GM19099 (cell line): ENCODE measurements around the gene PTBP2.

Experiments
- POLR2A ChIP-seq: IDR thresholded peaks from 3 replicates; pipeline ENCODE4 v1.6.1; 2011; ENCODE audit warnings: low read depth; ENCODE audit not compliant: insufficient read length; ENCODE audit errors: extremely low read depth

PTBP2 gene

DNA sequence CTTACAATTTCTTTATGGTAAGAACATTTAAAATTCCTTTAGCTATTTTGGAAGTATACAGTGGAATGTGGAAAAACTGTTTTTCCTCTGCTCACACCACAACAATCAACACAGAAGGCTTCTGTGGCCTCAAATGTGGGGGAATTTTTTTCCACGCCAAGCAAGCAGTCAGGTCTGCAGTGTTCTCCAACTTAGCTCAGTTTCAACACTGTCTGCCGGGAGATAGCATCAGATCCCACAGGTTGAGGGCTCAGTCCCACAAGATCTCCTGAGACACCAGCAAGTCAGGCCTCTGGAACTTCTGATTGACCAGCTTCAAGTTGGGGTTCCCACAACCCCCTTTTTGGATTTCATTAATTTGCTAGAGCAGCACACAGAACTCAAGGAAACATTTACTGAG is 50.3 kb downstream of the PTBP2 start:
- no peak for TF ChIP-seq POLR2A

DNA sequence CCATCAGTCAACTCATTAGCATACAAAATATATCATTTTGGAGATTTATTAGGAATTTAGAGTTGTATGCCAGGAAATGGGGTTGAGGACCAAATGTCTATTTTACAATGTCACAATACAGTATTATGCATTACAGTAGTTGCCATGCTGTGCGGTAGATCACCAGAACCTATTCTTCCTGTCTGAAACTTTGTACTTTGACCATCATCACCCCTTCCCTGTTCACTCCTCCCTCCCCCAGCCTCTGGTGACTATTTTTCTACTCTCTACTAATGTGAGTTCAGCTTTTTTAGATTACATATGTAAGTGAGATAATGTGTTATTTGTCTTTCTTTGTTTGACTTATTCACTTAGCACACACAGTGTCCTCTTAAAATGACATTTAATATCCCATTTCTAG is 50.8 kb downstream of the PTBP2 start:
- no peak for TF ChIP-seq POLR2A

DNA sequence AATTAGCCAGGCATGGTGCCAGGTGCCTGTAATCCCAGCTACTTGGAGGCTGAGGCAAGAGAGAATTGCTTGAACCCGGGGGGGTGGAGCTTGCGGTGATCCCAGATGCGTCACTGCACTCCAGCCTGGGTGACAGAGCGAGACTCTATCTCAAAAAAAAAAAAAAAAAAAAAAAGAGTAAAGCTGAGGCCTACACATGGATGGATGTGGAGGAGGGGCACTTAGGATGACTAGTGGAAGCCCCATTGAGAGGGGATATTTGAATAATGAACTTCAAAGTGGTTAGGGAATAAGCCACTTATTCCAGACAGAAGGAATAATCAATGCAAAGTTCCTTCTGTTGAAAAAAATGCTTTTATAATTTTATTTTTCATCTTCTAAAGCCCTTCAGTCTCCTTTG is 51.4 kb downstream of the PTBP2 start:
- no peak for TF ChIP-seq POLR2A

DNA sequence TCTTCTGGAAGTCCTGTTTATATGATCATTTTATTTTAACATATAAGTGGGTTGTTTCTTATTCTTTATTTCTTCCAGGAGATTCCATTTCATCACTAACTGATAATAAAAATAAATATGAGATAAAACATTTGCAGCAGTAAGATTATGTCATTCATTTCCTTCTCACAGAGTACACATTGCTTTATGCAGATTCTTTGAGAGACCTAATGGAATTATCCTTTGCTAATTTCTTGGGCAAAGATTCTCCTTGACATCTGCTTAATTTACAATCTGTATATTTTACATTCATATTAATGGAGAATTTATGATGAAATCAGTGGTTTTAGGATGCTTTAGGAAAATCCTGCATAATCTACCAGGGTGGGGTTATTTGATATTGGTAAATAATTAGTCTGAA is 60.6 kb downstream of the PTBP2 start:
- TF ChIP-seq POLR2A: no peak

DNA sequence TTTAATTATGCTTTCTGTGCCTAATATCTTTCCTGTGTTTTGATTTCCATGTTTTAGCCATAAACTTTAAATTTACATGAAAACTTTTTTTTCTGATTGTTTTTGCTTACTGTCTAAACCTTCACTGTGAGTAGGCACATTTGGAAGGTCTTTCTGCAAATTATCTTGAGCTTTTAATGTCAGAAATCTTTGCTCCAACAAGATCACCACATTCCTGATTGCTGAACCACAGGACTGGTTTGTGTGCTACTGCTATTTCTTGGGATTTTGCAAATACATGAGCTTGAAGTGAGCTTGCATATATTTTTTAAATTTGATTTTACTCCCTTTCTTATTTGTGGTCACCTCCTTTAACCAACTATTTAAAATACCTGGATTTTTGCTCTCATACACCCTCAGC is 61.3 kb downstream of the PTBP2 start:
- TF ChIP-seq POLR2A: no peak

DNA sequence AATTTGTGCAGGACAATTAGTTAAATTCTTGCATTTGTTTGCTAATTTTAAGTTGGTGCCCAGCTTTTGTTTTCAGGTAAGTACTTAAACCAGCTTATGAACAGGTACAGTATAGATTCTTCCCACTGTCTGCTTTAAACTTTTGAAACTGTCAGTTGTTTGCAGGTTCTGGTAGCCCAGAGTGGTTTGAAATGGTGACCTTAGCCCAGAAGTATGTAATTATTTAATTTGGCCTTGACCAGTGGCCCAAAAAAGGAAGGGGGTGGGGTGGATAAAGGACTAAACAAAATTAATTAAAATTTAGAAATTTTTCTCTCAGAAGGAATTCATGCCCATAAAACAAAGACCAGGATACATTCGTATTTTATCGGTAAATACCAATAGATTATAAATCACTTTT is 69.0 kb downstream of the PTBP2 start:
- no peak for TF ChIP-seq POLR2A

DNA sequence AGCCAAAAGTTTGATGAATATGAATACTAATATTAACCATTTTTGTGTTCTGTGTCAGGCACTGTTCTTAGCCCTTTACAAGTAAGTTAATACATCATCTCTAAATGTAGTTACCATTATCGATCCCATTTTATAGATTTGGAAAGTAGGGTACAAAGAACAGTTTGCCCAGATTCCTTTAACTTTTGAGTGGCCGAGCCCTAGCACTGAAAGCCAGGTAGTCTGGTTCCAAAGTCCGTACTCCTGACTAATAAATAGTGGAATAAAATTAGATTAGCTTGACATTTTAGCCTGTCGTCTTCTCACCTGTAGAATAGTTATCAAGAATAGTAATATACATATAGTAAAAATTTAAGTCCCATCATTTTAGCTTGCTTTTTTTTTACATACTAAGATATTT is 70.6 kb downstream of the PTBP2 start:
- no peak for TF ChIP-seq POLR2A

DNA sequence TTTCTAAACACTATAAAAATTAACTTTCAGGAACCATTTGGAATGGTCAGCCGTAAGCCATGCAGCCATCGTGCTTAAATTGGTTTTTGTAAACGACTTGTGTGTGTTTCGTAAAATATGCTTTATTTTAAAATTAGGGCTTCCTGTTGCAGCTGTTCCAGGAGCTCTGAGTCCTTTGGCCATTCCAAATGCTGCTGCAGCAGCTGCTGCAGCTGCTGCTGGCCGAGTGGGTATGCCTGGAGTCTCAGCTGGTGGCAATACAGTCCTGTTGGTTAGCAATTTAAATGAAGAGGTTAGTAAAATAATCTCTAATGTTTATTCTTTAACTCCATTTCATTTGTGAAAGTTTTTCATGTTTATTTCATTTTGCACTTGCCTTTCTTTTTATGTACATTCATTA is 83.1 kb downstream of the PTBP2 start:
- TF ChIP-seq POLR2A: no peak

DNA sequence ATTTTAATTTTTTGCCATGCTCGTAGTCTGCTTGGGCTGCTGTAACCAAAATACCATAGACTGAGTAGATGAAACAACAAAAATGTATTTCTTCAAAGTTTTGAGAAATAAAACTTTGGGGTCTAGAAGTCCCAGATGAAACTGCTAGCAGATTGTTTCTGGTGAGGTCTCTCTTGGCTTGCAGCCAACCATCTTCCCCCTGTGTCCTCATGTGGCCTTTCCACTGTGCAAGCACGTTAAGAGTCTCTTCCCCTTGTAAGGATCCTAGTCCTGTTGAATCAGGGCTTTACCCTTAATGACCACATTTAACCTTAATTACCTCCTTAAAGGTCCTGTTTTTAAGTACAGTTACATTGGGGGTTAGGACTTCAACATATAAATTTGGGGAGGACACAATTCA is 86.6 kb downstream of the PTBP2 start:
- no peak for TF ChIP-seq POLR2A

DNA sequence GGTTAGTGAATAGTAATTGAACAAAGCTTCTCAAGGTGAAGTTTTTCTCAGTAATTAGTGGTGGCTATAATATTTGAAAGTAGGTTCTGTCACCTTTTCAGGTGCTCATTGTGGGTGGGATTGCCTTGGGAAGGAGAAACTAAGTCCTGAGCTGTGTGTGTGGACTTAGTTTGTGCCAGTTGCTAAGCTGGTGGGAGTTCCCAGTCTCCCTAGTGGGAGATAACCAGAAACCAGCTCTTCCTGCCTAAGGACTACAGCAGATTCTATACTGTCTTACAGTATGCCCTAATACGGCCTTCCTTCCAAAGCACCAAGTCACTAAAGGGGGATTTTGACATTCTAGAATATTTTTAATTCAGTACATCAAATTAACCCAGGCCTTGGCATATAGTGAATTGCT is 94.3 kb downstream of the PTBP2 start:
- TF ChIP-seq POLR2A: no peak

DNA sequence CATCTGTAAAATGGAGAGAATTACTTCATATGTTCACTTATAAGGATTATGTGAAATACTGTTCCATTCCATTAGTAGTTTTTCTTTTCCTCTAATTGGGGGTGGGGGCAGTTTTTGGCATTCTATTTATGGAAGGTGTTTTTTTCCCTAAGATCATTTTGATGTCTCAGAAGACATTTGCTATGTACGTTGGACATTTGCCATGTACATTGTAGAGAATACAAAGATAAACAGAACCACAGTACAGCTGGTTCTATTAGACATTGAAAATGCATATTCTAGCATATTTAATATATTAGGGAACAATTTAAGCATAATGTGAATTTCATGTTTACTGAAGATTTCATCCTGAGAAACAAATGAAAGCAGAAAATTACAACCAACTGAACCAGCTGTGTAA is 98.5 kb downstream of the PTBP2 start:
- no peak for TF ChIP-seq POLR2A

DNA sequence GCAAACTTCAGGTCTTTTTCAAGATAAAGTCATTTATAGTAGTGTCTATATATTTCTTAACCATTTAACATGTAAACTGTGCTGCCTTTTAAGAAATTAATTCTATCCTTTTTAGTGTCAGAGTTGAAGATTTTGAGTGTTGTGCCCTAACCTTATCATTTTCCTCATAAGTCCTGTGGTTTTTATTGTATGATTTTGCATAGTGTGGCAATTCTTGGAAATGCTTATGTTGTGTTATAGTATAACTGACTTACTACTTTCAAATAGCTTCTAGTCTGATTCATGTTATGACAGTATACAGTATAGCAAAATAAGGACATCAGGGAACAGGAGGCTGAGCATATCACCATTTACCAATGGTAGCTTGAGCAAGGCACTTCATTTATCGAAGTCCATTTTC is 99.1 kb downstream of the PTBP2 start:
- TF ChIP-seq POLR2A: no peak

DNA sequence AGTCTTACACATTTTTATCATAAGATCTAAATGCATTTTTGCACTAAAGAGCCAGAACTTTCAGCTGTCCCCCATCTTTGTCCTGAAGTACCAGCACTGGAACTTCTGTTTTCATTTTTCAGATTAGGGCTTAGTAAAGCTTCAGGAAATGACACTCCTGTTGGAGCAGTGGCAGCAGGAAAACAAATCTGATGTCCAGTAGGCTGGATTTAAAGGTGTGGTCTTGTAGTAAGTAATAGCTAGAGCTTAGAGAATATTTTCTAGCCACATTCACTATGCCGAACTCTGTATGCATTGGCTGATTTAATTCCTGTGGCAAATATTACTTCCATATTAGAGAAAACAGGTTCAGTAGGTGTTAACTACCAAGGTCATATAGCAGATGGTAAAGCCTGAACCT is 103.6 kb downstream of the PTBP2 start:
- TF ChIP-seq POLR2A: no peak

DNA sequence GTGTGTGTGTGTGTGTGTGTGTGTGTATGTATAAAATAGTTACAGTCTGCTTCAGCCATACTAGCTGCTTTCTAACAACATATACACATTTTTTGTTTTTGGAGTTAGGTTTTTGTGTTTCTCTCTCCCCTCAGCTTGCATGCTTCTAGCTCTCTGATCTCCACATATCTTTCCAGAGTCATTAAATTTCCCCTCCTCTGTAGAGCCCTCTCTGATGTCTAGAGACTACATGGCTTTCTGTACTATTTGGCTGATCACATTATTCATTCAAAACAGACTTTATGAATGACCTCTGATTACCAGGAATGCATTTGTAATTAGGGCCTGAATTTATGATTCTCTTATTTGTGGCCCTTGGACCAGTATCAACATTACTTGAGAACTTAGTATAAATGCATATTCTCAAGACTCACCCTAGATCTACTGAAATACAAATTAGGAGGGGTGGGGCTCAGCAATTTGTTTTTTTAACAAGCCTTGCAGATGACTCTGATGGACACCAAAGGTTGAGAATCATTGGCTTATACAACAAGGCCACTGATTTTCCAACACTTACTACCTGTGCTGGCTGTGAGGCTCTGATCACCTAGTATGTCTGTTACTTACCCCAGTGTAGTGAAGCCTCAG is 104.5 kb downstream of the PTBP2 start:
- TF ChIP-seq POLR2A: no peak

DNA sequence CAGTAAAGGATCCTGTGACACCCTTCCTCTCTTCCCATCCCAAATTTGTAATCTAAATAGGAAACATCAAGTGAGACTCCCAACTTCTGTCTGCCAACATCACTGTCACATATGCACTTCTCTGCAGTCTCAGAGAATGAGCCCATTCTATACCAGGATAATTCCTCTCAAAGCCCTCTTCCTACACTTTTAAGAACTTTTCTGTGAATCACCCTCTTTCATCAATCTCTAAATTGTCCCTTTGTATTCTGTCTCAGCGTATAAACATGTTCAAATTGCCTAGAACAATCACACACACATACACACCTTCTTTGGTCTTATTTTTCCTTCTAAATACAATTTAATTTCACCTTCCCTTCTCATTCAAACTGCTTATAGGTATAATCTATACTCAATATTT is 111.8 kb downstream of the PTBP2 start:
- TF ChIP-seq POLR2A: no peak

DNA sequence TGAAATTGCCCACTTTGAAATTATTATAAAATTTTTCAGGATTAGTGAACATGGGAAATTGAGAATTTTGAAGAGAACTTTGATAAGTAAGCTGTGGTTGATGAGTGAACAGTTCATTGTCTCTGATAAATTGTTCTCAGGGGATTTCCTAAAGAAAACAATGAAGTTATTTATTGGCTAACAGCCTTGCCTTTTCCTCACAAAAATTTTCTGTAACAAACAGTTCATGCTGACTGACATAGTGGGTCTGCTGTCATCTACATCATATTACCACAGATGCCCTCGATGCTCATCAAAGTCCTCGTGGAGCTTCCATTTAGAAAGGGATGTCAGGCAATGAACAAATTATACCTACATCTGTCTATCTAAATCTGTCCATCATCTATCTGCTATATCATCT is 113.4 kb downstream of the PTBP2 start:
- TF ChIP-seq POLR2A: no peak

DNA sequence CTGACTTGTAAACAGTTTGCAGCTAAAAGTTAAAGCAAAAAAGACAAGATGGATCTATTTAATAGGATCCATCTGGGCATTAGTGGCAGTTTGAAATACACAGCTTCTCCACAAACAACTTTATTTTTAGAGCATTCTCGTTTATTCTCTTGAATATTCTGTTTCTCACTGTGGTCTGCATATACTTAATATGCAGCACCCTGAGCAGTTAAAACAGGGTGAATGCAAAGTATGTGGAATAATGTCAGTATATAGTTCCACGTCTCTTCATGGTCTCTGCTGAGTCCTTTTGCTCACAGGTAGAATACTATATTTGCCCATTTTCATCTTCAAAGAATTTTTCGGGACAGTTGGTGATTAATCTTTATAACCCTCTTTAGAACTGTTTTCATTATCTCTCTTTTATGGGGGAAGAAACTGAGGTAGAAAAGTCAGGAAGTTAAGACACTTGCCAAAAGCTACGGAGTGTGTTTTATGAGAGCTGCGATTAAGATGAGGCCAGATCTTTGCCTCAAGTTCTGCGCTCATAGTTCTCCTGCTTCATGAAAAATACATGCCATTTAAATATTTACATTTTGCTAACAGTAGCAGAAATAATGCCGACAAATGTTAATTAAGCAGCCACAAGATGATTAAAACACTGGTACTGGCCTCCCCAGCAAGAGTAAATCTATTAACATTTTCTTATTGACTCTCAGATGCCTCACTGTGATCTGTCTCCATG is 115.6 kb downstream of the PTBP2 start:
- no peak for TF ChIP-seq POLR2A

DNA sequence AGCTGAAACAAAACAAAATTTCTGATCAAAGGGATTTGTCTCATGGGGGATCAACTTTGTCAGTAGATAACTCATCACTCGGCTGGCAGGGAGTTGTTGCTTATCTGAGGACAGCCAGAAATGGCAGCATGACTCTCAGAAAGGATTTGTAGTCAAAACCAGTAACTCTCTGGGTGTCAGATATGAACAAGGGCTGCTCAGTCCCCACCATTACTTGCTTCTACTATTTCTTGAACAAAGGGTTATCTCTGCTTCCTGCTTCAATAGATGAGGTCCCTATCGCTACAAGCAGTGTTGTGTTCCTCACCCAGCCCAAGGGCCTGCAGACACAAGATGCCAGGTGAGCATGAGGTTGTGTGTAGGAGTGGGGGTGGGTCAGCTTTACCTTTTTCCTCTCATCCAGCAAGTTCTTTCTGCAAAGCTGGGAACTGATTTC is 116.2 kb downstream of the PTBP2 start:
- TF ChIP-seq POLR2A: no peak

DNA sequence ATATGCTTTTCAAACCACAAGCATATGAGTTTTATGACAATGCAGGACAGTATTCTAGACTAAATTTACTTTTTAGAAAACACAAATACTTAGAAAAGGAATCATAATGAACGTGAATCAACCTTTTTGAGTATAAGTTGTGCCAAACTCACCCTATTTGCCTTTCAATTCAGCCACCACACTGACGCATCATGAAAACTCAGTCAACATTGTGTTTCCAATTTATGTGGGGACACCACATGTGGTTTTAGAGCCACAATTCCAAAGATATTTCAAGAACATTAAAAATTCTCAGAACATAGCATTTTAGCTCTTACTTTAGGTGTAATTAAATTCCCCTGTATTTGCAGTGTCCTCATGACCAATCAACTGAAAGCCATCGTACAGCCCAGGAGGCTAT is 118.8 kb downstream of the PTBP2 start:
- TF ChIP-seq POLR2A: no peak
